ENCODE results near the gene TFR2.

GRCh38 chr7:100591596-100591995, 49.8 kb downstream of the TFR2 start:
- TF ChIP-seq, protein P1, sequence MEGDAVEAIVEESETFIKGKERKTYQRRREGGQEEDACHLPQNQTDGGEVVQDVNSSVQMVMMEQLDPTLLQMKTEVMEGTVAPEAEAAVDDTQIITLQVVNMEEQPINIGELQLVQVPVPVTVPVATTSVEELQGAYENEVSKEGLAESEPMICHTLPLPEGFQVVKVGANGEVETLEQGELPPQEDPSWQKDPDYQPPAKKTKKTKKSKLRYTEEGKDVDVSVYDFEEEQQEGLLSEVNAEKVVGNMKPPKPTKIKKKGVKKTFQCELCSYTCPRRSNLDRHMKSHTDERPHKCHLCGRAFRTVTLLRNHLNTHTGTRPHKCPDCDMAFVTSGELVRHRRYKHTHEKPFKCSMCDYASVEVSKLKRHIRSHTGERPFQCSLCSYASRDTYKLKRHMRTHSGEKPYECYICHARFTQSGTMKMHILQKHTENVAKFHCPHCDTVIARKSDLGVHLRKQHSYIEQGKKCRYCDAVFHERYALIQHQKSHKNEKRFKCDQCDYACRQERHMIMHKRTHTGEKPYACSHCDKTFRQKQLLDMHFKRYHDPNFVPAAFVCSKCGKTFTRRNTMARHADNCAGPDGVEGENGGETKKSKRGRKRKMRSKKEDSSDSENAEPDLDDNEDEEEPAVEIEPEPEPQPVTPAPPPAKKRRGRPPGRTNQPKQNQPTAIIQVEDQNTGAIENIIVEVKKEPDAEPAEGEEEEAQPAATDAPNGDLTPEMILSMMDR (IDR thresholded peaks at IDR 0.05): no peak
- TF ChIP-seq POLR2A (IDR thresholded peaks at IDR 0.05): no peak

All from esophagus squamous epithelium (tissue), 4 donors.